Measurements from ENCODE around the gene ZNF438.

GRCh38 chr10:30993155-30993554, 38.5 kb downstream of the ZNF438 start:
- no peak for TF ChIP-seq CTCF (conservative IDR thresholded peaks at IDR 0.05; ENCODE audit: low read depth, low read length)
- TF ChIP-seq EZH2 (IDR thresholded peaks at IDR 0.05; ENCODE audit: borderline replicate concordance, low read depth, low read length, poor library complexity, severe bottlenecking) = no peak
